HepG2 (cell line): ENCODE results near the gene OSBPL3. TPM values are rescaled to one million over a fixed set of nuclear protein-coding genes. Genes with fewer than 3 reads are reported as not detected.

ENCODE experiments used
- ATAC-seq: fragments of 200-7000 bp; cut with Tn5 transposase; 3 replicates; pipeline ENCODE4 v1.9.1; 2020; ENCODE audit warnings: mild to moderate bottlenecking, moderate library complexity
- BruUV-seq: library from RNA; stranded (reverse); fragments of 400-500 nt; replicated peaks from 2 replicates; lab custom pipeline; 2021; lab: Mats Ljungman, UMichigan
- CTCF ChIA-PET: fragments of 300-600 bp; formaldehyde crosslinking; extraction: SDS; loops from one replicate; lab custom pipeline; 2021; ENCODE audit warnings: low total read pairs, inconsistent platforms, low intra/inter-chr PET ratio; lab: Yijun Ruan, JAX
- POLR2A ChIA-PET: fragments of 350-600 bp; sonication (Branson Sonifier 250); formaldehyde crosslinking; loops from one replicate; lab custom pipeline; 2020; ENCODE audit warnings: antibody characterized with exemption, inconsistent platforms; lab: Yijun Ruan, JAX
- DNase-seq: peaks from one replicate; pipeline ENCODE4 v3.0.0-alpha.2; 2015; ENCODE audit warnings: low spot score
- FAIRE-seq: peaks from 3 replicates; lab custom pipeline; 2011; peaks lifted over from hg19 to GRCh38; lab: Jason Lieb, UNC
- H2AFZ ChIP-seq: one replicate; pipeline ENCODE4 v1.6.1; 2011; ENCODE audit warnings: low read length, inconsistent platforms
- H3K27ac ChIP-seq: fragments of 300-600 bp; 3 replicates; pipeline ENCODE4 v1.8.0; 2011; ENCODE audit warnings: mixed run types, mild to moderate bottlenecking, mixed read lengths, low read length, inconsistent platforms; ENCODE audit not compliant: insufficient read depth; ENCODE audit errors: extremely low read length
- H3K27me3 ChIP-seq, 2 experiments: fragments of 200-600 bp in 1 of 2; 2 replicates in 1 of 2; 3 replicates in 1 of 2; pipeline versions ENCODE4 v1.6.0 to v1.8.0; 2011; ENCODE audit warnings: low read length in 2 of 2, mild to moderate bottlenecking in 2 of 2, moderate library complexity in 2 of 2, inconsistent platforms in 1 of 2; ENCODE audit not compliant: insufficient read depth in 2 of 2, control insufficient read depth in 1 of 2
- H3K36me3 ChIP-seq, 2 experiments: fragments of 200-600 bp in 1 of 2; replicated peaks in 1 of 2; 2 replicates in 1 of 2; 3 replicates in 1 of 2; pipeline versions ENCODE4 v1.5.1 to v1.8.0; 2011; ENCODE audit warnings: low read length in 2 of 2, inconsistent platforms in 1 of 2; ENCODE audit not compliant: insufficient read depth in 2 of 2, control insufficient read depth in 1 of 2
- H3K4me1 ChIP-seq: 2 replicates; pipeline ENCODE4 v1.5.1; 2012; ENCODE audit warnings: low read length, inconsistent platforms; ENCODE audit not compliant: insufficient read depth
- H3K4me2 ChIP-seq: 2 replicates; pipeline ENCODE4 v1.6.0; 2011; ENCODE audit warnings: low read depth, low read length, inconsistent platforms
- H3K4me3 ChIP-seq, 3 experiments: fragments of 200-600 bp in 1 of 3; sonication (generic), shearing (Covaris generic) in 1 of 3; replicated peaks in 1 of 3; 2 replicates each; pipeline ENCODE4 v1.5.1; 2011 to 2016; ENCODE audit warnings: low read length in 3 of 3, inconsistent platforms in 2 of 3, low read depth in 2 of 3, mild to moderate bottlenecking in 2 of 3, control low read depth in 1 of 3, mixed read lengths in 1 of 3; ENCODE audit not compliant: insufficient read depth in 1 of 3
- H3K79me2 ChIP-seq: one replicate; pipeline ENCODE4 v1.6.1; 2011; ENCODE audit warnings: low read length, inconsistent platforms; ENCODE audit not compliant: insufficient read depth
- H3K9ac ChIP-seq: 2 replicates; pipeline ENCODE4 v1.6.0; 2011; ENCODE audit warnings: mild to moderate bottlenecking, low read depth, low read length, inconsistent platforms; ENCODE audit not compliant: insufficient read depth
- H3K9me3 ChIP-seq: 2 replicates; pipeline ENCODE4 v1.5.1; 2012; ENCODE audit warnings: mild to moderate bottlenecking, low read length
- H4K20me1 ChIP-seq: 2 replicates; pipeline ENCODE4 v1.6.0; 2011; ENCODE audit warnings: inconsistent platforms, mild to moderate bottlenecking, low read length, moderate library complexity; ENCODE audit not compliant: insufficient read depth
- EZH2 ChIP-seq: conservative IDR thresholded peaks from 2 replicates; pipeline ENCODE4 v1.6.1; 2012; ENCODE audit warnings: mild to moderate bottlenecking, low read depth, low read length, moderate library complexity
- SAP130 ChIP-seq: IDR thresholded peaks from 2 replicates; pipeline ENCODE4 v1.6.1; 2016; ENCODE audit warnings: low read depth
- ZBTB3 ChIP-seq: sonication (generic); formaldehyde crosslinking; IDR thresholded peaks from 2 replicates; pipeline ENCODE4 v1.4.0; 2020; ENCODE audit warnings: low read depth, mild to moderate bottlenecking, moderate library complexity, missing genetic modification reagents, borderline replicate concordance
- WGBS: methylation state at CpG from one replicate; pipeline ENCODE4 v1.1.6; 2017; ENCODE audit warnings: low lambda C conversion rate; 5-methylcytosine and 5-hydroxymethylcytosine counted together
- in situ Hi-C: cut with HindIII; loops from 2 replicates; pipeline ENCODE4 v1.10.0; 2017; ENCODE audit warnings: low pct_unique_long_range_greater_than_20kb; ENCODE audit not compliant: extremely low pct_ligation_motif_present
- intact Hi-C: fragments of 100-400 bp; cut with micrococcal nuclease; formaldehyde crosslinking; loops from one replicate; pipeline ENCODE4 v1.10.0; 2022; ENCODE audit not compliant: unreplicated experiment
- polyA plus RNA-seq, 8 experiments: library from polyadenylated mRNA; depleted of rRNA in 3 of 8; stranded (reverse) in 7 of 8; unstranded in 1 of 8; fragments of >200 nt; fragmentation: Illumina TruSeq in 4 of 8; extraction: Trizol in 4 of 8; gene quantifications; 2 replicates each; pipeline versions ENCODE4 v1.2.1 to v1.2.3, GENCODE V29; 2011 to 2016; ENCODE audit warnings: low read depth in 4 of 8, missing spikeins in 1 of 8, mixed read lengths in 1 of 8; ENCODE audit not compliant: insufficient read depth in 1 of 8
- total RNA-seq, 5 experiments: library from RNA; depleted of rRNA; stranded (reverse); fragments of >200 nt; fragmentation: Illumina TruSeq; extraction: Trizol; gene quantifications; 2 replicates each; pipeline ENCODE4 v1.2.3, GENCODE V29; 2016; ENCODE audit warnings: low read depth in 1 of 5
- TF ChIP-seq, protein P1 (sequence below): sonication (generic); formaldehyde crosslinking; IDR thresholded peaks from 2 replicates; pipeline ENCODE4 v1.4.0; 2020; ENCODE audit warnings: missing genetic modification reagents

The OSBPL3 gene
- total and polyA plus RNA-seq, 2 of the 13 experiments (the other 11 are each of a cell fraction or from before 2014, with no cell fraction given), result 8.8 to 28.9 TPM

GRCh38 chr7:24793982-24794648 is 185.9 kb downstream of the OSBPL3 start:
- TF ChIP-seq, protein P1, sequence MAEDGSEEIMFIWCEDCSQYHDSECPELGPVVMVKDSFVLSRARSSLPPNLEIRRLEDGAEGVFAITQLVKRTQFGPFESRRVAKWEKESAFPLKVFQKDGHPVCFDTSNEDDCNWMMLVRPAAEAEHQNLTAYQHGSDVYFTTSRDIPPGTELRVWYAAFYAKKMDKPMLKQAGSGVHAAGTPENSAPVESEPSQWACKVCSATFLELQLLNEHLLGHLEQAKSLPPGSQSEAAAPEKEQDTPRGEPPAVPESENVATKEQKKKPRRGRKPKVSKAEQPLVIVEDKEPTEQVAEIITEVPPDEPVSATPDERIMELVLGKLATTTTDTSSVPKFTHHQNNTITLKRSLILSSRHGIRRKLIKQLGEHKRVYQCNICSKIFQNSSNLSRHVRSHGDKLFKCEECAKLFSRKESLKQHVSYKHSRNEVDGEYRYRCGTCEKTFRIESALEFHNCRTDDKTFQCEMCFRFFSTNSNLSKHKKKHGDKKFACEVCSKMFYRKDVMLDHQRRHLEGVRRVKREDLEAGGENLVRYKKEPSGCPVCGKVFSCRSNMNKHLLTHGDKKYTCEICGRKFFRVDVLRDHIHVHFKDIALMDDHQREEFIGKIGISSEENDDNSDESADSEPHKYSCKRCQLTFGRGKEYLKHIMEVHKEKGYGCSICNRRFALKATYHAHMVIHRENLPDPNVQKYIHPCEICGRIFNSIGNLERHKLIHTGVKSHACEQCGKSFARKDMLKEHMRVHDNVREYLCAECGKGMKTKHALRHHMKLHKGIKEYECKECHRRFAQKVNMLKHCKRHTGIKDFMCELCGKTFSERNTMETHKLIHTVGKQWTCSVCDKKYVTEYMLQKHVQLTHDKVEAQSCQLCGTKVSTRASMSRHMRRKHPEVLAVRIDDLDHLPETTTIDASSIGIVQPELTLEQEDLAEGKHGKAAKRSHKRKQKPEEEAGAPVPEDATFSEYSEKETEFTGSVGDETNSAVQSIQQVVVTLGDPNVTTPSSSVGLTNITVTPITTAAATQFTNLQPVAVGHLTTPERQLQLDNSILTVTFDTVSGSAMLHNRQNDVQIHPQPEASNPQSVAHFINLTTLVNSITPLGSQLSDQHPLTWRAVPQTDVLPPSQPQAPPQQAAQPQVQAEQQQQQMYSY (CRISPR knock-in tag), result no peak
- no peak for TF ChIP-seq EZH2
- TF ChIP-seq ZBTB3, result no peak
- 0 out of 2 replicates have a peak, but pooled peaks have one; percentile 24 for TF ChIP-seq SAP130 (CRISPR knock-in tag)
- TF ChIP-seq, all 625 proteins: peak for 1
- intact Hi-C loops, result no loop called here
- FAIRE-seq (no peak), DNase-seq (no peak), ATAC-seq (peak; percentile 49)
- Histone ChIP-seq H3K79me2 (peaks cover 3% of the 10 kb centered on the region), H3K9me3 (peaks cover 5% of the 10 kb centered on the region; the same call in 1 of the 2 replicates), H2AFZ (no peak overlapping the region), H3K36me3 (no peaks in the 10 kb centered on the region), H3K4me1 (peaks cover 23% of the 10 kb centered on the region), H3K4me2 (peak overlapping the region; percentile 54), H3K9ac (peak overlapping the region; percentile 52; the same call in 1 of the 2 replicates), H3K27me3 (no peaks in the 10 kb centered on the region), H3K4me3 (peak overlapping the region; percentile 26 to 65 (median 45); a peak in 5 of 6 replicates), H3K27ac (peak overlapping the region; percentile 56), H4K20me1 (no peaks in the 10 kb centered on the region)
- ChIA-PET POLR2A (no interaction called here), CTCF (no interaction called here)
- no TSS peak for BruUV-seq
- in situ Hi-C loops, result no loop called here
- 70% methylated on average over 9 of the region's 9 CpGs for WGBS
